ENCODE results near the gene UBR1. TPM values are rescaled to one million over a fixed set of nuclear protein-coding genes. Genes with fewer than 3 reads are reported as not detected.
"Not testable (repeated sequence)": the region's sequence is repeated elsewhere in the genome, so short reads cannot be mapped to it uniquely, and the experiment has no call there.

The UBR1 gene
- total RNA-seq, 6 experiments from 2014 or later, result 24.6 to 30.1 (median 26.8) TPM

DNA sequence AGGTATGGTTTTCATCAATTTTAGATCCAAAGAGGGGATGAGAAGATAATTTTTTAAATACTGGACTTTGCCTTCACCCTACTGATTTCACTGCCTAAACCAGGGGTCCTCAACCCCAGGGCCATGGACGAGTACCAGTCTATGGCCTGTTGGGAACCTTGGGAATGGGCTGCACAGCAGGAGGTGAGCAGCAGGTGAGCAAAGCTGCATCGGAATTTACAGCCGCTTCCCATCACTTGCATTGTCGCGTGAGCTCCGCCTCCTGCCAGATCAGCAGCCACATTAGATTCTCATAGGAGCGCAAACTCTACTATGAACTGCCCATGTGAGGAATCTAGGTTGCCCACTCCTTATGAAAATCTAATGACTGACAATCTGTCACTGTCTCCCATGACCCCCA lies 109.0 kb downstream of the UBR1 start:
- H3K36me3 Mint-ChIP-seq (ENCODE audit: low read depth), result peaks cover 22% of the 10 kb centered on the region
- TF ChIP-seq, protein P1, sequence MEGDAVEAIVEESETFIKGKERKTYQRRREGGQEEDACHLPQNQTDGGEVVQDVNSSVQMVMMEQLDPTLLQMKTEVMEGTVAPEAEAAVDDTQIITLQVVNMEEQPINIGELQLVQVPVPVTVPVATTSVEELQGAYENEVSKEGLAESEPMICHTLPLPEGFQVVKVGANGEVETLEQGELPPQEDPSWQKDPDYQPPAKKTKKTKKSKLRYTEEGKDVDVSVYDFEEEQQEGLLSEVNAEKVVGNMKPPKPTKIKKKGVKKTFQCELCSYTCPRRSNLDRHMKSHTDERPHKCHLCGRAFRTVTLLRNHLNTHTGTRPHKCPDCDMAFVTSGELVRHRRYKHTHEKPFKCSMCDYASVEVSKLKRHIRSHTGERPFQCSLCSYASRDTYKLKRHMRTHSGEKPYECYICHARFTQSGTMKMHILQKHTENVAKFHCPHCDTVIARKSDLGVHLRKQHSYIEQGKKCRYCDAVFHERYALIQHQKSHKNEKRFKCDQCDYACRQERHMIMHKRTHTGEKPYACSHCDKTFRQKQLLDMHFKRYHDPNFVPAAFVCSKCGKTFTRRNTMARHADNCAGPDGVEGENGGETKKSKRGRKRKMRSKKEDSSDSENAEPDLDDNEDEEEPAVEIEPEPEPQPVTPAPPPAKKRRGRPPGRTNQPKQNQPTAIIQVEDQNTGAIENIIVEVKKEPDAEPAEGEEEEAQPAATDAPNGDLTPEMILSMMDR (IDR thresholded peaks at IDR 0.05), result no peak
- no peak overlapping the region for H3K27ac Mint-ChIP-seq
- DNase-seq, result no peak
- no peak overlapping the region for H3K4me3 Mint-ChIP-seq
- H3K4me1 Mint-ChIP-seq (ENCODE audit: low read depth), result peaks cover 32% of the 10 kb centered on the region
- H3K9me3 Mint-ChIP-seq, result no peaks in the 10 kb centered on the region
- no peaks in the 10 kb centered on the region; the same call in 1 of the 2 replicates for H3K27me3 Mint-ChIP-seq (ENCODE audit: insufficient read depth)

DNA sequence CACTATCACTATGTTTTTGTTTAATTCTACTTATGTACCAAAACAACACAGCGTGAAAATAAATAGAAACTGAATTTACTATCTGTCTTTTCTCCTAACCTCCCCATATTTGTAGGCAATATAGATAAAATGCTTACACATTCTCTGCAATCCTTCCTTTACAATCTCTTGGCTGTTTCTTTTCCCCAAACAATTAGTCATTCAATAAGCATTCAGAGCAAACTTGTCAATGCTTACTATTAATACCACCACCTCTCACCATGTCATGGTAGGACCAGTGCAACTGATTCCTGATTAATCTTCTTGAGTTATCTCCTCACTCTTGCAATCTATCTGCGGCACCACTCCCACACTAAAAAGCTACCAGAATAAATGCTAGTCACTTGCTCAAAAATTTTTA lies 111.3 kb downstream of the UBR1 start:
- Mint-ChIP-seq H3K27me3 (ENCODE audit: insufficient read depth) (no peaks in the 10 kb centered on the region; the same call in 1 of the 2 replicates), H3K36me3 (ENCODE audit: low read depth) (peaks cover 26% of the 10 kb centered on the region), H3K9me3 (no peaks in the 10 kb centered on the region), H3K4me1 (ENCODE audit: low read depth) (peaks cover 31% of the 10 kb centered on the region), H3K27ac (peak overlapping the region; percentile 58), H3K4me3 (peak overlapping the region; percentile 31)
- TF ChIP-seq, protein P1 (IDR thresholded peaks at IDR 0.05), result no peak
- DNase-seq, result peak; percentile 60

DNA sequence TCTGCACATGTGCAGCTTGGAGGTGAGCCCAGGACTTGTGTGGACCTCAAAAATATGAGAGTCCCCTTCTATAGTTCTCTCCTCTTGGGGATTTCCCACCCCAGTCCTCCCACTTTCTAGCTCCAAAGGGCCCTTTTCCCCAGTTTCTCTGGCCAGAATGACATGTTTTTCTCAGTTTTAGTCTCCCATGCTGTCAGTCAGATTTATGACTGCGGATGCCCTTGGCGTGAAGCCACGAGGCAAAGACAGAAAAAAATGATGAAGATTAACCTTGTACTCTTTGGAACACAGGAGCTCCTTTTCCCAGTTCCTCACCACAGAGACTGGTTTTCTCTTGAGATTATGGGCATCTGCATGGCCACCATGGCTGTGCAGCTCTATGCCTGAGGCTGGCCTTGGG lies 113.2 kb downstream of the UBR1 start:
- Mint-ChIP-seq H3K4me3 (no peak overlapping the region), H3K4me1 (ENCODE audit: low read depth) (peaks cover 18% of the 10 kb centered on the region), H3K27ac (no peak overlapping the region), H3K9me3 (no peaks in the 10 kb centered on the region), H3K36me3 (ENCODE audit: low read depth) (peaks cover 28% of the 10 kb centered on the region), H3K27me3 (ENCODE audit: insufficient read depth) (no peaks in the 10 kb centered on the region)
- TF ChIP-seq, protein P1 (IDR thresholded peaks at IDR 0.05), result no peak
- DNase-seq, result no peak

- peaks cover 30% of the 10 kb centered on the region for H3K36me3 Mint-ChIP-seq (ENCODE audit: low read depth)
- DNase-seq, result no peak
- no peaks in the 10 kb centered on the region for H3K9me3 Mint-ChIP-seq
- H3K4me3 Mint-ChIP-seq, result no peak overlapping the region
- H3K27ac Mint-ChIP-seq, result no peak overlapping the region
- no peaks in the 10 kb centered on the region for H3K4me1 Mint-ChIP-seq (ENCODE audit: low read depth)
- no peaks in the 10 kb centered on the region for H3K27me3 Mint-ChIP-seq (ENCODE audit: insufficient read depth)
- TF ChIP-seq, protein P1 (IDR thresholded peaks at IDR 0.05), result no peak
Observed at GRCh38 chr15:42986693-42987342, 119.0 kb downstream of the UBR1 start.

GRCh38 chr15:42984493-42985034 lies 121.3 kb downstream of the UBR1 start:
- no peaks in the 10 kb centered on the region for H3K9me3 Mint-ChIP-seq
- H3K27ac Mint-ChIP-seq, result no peak overlapping the region
- H3K27me3 Mint-ChIP-seq (ENCODE audit: insufficient read depth), result no peaks in the 10 kb centered on the region
- peaks cover 36% of the 10 kb centered on the region for H3K36me3 Mint-ChIP-seq (ENCODE audit: low read depth)
- TF ChIP-seq, protein P1 (IDR thresholded peaks at IDR 0.05), result peak; percentile 54
- no peak for DNase-seq
- no peak overlapping the region for H3K4me3 Mint-ChIP-seq
- no peaks in the 10 kb centered on the region for H3K4me1 Mint-ChIP-seq (ENCODE audit: low read depth)

GRCh38 chr15:42979113-42979512 lies 126.7 kb downstream of the UBR1 start:
- not testable (repeated sequence) for H3K9me3 Mint-ChIP-seq; H3K4me3 Mint-ChIP-seq; DNase-seq; H3K27ac Mint-ChIP-seq; H3K4me1 Mint-ChIP-seq (ENCODE audit: low read depth); H3K27me3 Mint-ChIP-seq (ENCODE audit: insufficient read depth)
- H3K36me3 Mint-ChIP-seq (ENCODE audit: low read depth), result peaks cover 50% of the 10 kb centered on the region

All from HFFc6 (cell line).